Jurkat, Clone E6-1 (cell line): Measurements from ENCODE around the gene SLA2.
"Not testable (repeated sequence)": the region's sequence is repeated elsewhere in the genome, so short reads cannot be mapped to it uniquely, and the experiment has no call there.

Source experiments
- DNase-seq: peaks from one replicate; pipeline ENCODE4 v3.0.0-alpha.2; 2011; ENCODE audit warnings: low read depth, low spot score
- H3K4me3 ChIP-seq: 2 replicates; pipeline ENCODE4 v1.5.1; 2011; ENCODE audit warnings: mild to moderate bottlenecking, low read length, control low read depth, moderate library complexity

SLA2 gene

DNA sequence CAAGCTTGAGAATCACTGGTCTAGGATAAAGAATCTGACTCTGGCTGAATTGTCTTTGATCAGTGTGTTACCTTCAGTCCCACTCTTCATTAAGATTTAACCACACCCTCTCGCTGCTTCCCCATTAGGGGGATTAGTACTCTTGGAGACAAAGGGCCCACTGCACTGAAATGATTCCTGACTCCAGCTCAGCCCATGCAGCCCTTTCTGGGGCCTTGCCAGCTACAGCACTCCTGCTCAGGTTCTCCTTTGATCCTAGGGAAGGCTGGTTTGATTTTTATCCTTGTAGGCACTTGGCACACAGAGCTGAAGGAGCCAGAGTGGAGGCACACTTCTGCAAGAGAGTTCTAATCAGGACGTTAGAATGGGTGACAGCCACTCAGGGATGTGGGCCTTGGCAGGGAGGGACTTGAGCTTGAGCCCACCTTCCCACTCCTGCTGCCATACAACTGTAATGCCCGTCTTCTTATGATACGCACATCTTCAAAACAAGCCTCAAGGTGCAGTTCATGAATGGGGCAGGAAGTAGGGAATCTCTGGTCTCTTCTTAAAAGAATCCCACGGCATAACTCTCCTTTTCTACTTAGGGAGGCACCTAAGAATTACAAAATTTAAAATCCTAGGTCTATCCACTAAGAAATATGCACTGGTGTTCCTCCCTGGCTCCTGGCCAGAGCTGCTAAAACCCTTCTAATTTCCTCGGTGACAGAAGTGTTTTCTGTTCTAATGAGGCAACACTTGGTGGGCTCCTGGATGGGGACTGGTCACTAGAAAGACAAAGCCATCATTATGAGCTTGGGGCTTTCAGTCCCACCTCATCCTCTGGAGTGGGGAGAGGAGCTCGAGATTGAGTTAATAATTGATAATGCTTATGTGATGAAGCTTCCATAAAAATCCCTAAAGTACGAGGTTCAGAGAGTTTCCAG lies 1.5 kb upstream of the SLA2 start:
- no peak overlapping the region for H3K4me3 ChIP-seq
- no peak for DNase-seq

DNA sequence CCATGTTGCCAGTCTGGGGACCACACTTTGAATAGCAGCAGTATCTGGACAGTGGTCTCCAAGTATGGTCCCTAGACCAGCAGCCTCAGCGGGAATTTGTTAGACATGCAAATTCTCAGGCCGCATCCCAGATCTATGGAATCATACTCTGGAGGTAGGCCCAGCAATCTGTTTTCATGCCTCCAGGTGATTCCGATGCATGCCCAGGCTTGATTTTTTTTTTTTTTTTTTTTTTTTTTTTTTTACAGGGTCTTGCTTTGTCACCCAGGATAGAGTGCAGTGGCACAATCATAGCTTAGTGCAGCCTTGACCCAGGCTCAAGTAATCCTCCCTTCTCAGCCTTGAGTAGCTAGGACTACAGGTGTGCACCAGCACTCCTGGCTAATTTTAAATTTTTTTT lies 682 bp upstream of the SLA2 start:
- H3K4me3 ChIP-seq, result no peak overlapping the region
- DNase-seq, result no peak

DNA sequence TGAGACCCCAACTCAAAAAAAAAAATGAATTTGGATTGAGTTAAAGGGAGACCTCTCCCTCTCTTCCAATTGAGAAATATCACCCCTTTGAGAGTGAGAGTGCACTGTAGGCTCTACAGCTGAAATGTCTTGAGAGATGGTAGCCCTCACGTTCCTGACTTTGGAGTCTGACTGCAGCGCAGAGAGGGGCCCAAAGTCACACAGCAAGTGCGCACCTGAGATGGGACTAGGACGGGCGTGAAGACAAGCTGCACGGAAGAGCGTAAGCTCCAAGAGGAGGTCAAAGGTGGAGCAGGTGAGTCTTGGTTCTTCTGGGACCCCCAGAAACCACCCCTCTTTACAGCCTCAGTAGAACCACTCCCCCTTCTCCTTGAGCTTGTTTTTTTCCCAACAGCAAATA lies 643 bp downstream of the SLA2 start:
- DNase-seq, result no peak
- H3K4me3 ChIP-seq, result peak overlapping the region; percentile 78

DNA sequence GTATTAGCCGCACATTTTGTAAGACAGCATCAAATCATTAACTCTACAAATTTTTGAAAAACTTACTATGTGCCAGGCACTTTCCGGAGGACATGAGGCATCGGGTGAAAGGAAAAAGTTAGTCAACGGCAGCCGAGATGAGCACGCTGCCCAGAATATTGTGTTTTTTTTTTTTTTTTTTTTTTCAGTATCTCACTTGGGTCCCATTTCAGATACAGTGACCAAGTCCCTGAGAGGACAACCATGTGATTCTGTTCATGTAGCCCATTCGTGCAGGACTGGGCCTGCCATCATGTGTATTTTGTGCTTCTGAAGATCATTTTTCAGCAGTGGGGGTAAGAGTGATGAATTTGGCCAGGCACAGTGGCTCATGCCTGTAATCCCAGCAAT lies 1.3 kb downstream of the SLA2 start:
- no peak for DNase-seq

DNA sequence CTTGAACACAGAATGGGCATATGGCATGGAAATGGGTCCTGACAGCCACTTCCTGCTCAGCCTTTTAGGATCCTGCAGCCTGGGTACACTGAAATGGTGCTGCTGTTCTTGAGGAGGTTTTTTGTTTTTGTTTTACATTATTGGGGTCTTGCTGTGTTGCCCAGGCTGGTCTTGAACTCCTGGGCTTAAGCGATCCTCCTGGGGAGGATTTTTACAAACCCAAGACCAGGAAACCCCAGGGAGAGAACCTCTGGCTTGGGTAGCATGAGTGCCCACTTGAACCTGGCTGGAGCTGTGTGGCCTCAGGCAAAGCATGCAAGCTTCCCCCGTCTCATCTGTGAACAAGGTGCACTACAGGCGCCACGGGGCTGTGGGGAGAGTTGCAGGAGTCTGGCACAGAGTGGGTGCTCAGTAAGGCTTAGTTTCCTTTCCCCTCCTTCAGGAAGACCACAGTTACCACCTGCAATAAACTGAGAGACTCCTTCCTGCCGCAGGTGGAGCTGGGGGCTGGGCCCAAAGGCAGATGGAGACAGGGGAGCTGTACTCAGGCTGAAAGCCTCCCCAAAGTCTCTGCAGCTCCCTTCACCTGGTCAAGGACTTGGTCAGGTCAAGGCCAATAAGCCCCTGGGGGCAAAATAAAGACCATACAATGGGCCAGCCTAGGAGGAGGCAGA lies 1.8 kb downstream of the SLA2 start:
- DNase-seq, result peak; percentile 86
- H3K4me3 ChIP-seq, result peak overlapping the region; percentile 78

More for the DNA sequence above, 1.3 kb downstream of the SLA2 start:
- peak overlapping the region; percentile 78 for H3K4me3 ChIP-seq

DNA sequence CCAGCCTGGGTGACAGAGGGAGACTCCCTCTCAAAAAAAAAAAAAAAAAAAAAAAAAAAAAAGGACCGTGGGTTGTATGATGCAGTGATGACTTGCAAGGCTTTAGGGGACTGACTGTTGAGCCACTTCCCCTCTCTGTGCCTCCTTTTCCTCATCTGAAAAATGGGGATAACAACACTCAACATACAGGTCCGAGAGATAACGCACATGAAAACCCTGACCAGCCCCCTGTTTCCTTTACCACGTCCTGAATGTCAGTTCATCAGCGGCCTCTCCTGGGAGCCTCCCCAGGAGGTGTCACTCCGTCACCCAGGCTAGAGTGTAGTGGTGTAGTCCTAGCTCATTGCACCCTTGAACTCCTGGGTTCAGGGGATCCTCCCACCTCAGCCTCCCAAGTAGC lies 3.9 kb downstream of the SLA2 start:
- no peak overlapping the region for H3K4me3 ChIP-seq
- peak; percentile 34 for DNase-seq

DNA sequence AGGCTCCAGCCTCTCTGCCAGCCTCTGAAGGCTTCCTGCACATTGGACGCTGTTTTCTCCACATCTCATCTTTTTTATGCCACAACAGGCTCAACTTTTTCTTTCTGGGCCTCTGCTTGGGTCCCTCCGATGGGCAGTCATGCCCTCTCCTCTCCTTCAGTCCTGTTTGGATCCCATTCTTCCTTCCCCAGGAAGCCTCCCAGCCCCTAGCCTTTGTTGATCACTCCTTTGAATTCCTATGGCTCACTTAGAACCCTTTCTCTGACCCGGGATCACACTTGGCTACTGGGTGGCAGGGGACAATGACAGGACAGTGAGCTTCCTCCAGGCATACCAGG lies 4.5 kb downstream of the SLA2 start:
- DNase-seq, result no peak
- no peak overlapping the region for H3K4me3 ChIP-seq

DNA sequence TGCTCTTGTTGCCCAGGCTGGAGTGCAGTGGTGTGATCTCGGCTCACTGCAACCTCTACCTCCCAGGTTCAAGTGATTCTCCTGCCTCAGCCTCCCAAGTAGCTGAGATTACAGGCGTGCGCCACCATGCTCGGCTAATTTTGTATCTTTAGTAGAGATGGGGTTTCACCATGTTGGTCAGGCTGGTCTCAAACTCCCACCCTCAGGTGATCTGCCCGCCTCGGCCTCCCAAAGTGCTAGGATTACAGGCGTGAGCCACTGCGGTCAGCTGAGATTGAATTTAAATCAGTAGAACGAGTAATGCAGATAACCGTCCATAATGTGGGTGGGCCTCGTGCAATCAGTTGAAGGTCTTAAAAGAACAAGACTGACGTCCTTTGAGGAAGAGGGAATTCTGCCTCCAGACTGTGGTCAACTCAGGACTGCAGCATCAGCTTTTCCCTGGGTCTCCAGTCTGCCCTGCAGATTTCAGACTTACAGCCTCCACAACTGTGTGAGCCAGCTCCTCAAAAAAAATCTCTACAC lies 7.1 kb downstream of the SLA2 start:
- not testable (repeated sequence) for DNase-seq, H3K4me3 ChIP-seq

DNA sequence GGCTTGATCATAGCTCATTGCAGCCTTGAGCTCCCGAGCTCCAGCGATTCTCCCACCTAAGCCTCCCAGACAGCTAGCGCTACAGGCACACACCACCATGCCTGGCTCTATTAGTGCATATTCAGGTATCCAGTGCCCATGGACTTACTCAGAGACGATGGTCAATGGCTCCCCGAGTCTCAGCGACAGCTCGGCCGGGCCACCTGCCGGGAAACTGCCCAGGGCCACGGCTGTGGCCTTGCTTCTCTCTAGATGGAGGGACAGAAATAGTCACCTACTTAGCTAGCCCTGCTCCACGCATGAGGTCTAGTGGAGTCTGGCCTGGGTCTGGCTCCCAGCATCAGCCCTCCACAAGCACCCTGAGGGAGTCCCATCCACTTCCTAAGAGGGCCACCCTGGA lies 11.7 kb downstream of the SLA2 start:
- H3K4me3 ChIP-seq, result no peak overlapping the region
- DNase-seq, result no peak

DNA sequence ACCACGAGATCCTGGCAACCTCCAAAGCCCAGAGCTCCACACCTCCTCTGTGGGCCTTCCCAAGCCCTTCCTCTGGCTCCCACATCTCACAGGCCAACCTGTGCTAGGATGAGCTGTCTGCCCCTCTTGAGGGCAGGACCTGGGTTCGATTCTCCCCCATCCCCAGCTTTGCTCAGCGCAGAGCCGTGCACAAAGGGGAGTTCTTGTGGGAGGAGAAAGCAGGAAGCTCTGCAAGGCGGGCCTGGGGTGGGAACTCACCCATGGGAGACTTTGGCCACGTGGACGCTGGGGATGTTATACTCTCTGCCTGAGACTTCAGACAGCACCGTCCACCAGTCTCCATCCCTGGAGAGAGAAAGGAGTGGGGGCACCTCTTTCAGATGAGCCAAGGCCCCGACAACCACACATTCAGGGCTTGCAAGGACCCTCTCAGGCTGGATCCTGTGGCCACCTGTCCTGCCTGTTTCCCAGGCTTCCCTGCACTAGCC lies 12.7 kb downstream of the SLA2 start:
- no peak overlapping the region for H3K4me3 ChIP-seq
- DNase-seq, result no peak

DNA sequence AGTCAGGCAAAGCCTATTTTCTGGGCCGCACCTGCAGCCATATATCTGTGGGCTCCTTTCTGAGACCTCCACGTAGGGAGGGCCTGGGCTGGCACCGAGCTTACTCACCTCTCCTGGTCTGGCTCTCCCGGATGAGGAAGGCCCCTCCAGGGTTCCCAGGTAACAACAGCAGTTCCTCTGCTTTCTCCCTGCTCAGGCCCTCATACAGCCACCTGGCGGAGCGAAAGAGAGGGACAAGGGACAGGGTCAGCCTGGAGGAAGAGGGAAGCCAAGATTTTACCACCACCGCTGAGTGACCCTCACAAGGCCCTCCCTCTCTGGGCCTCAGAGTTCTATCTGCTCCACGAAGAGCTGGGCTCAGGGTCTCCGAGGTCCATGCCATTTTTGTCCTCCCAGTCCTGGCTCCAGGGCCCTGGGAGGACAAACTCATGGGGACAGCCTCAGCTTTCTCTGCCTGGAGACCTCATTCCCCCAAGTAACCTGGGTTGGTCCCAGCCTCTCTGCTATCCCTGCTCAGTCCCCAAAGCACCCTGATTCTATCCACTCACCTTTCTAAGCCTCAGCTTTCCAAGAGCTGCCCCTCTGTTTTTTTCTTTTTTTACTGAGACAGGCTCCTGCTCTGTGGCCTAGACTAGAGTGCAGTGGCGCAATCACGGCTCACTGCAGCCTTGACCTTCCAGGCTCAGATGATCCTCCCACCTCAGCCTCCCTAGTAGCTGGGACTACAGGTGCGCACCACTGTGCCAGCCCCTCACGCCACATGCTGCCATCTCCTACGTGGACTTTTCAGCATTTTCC lies 13.3 kb downstream of the SLA2 start:
- H3K4me3 ChIP-seq, result no peak overlapping the region
- DNase-seq, result no peak

DNA sequence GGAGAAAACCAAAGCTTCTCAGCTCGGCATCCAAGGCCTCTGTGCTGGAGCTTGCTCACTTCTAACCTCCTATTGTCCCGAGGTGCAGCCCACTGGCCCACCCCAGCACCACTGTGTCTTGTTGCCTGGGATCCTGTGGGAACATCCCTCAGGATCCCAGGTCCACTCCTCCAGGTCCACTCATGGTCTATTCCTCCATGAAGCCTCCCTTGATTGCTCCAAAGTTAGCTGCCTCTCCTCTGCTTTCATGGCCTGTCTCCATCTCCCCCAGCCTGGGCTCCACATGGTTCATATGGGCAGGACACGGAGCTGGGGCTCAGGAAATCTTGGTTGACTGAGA lies 13.9 kb downstream of the SLA2 start:
- DNase-seq, result no peak
- no peak overlapping the region for H3K4me3 ChIP-seq

DNA sequence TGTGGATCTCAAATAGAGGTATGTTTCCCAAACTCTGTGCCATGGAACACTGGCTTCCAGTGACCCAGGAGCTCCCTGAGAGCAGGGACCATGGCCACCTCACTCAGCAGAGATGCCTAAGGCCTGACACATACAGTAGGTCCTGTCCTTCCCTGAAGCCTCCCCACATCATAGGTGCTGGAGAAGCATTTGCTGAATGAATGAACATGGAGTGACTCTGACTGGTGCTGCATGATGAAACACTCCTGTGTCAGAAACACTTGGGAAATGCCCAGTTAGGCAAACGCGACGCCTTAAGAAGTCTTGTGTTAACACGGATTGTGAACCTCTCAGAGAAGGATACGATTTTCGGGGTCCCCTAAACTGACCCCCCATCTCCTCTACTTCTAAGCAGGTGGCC lies 14.3 kb downstream of the SLA2 start:
- no peak overlapping the region for H3K4me3 ChIP-seq
- DNase-seq, result no peak

DNA sequence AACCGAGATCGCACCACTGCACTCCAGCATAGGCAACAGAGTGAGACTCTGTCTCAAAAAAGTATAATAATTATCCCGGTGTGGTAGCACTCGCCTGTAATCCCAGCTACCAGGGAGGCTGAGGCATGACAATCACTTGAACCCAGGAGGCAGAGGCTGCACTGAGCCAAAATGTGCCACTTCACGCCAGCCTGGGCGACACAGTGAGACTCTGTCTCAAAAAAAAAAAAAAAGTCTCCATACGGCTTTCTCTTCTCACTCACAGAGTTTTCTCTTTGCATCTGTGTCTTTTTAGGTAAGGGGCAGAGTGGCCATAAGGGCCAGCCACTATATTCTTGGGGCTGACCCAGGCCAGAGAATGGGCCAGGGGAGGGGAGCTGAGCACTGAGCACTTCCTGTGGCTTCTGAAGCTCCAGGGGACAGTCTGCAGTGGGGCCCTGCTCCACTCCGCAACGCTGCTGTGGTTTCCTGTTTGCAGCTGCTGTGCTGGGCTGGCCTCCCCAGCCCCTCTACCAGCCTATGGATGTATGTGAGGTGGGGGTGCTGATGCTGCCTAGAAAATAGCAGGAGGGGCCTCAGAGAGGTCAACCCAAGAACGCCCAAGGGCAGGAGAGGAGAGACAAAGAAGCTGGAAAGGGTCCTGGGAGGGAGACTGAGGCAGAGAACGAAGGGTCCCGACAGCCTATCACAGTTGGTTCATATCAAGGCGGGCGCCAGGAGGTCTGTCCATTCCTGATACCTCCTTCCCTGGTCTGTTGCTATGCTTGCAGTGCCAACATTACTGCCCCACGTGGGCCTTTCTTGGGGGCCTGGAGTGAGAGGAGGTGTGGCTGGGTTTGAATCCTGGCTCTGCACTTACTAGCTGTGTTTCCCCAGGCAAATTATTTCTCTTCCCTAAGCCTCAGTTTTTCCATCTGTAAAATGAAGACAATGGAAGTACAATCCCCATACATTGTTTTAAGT lies 16.0 kb downstream of the SLA2 start:
- peak overlapping the region; percentile 25 for H3K4me3 ChIP-seq
- DNase-seq, result peak; percentile 62

DNA sequence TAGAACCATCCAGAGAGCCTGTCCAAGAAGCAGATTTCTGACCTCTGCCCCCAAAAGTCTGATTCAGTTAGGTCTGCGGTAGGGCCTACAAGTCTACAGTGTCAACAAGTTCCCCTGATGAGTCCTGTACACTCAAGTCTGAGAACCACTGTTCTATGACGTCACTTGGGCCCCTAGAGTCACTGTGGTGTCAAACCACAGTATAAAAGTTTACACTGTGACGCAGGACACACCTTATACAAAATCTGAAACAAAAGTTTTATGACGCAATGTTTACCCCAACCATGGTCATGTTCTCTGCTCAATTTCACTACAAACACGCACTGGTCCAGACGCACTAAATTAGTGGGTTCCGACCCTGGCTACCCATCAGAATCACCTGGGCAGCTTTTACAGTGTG lies 17.9 kb downstream of the SLA2 start:
- H3K4me3 ChIP-seq, result no peak overlapping the region
- no peak for DNase-seq

DNA sequence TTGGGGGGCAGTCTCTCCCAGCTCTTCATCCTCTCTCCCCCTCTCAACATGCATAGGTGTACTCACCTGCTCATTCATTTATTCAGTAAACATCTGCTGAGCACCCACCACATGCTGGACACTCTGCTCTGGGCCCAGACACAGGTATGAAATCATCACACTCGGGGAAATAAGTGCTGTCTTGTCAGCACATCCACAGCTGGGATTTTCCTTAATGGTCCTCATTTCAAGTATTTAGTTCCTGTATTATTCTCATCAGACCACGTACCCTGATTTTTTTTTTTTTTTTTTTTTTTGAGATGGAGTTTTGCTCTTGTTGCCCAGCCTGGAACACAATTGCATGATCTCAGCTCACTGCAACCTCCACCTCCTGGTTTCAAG lies 21.1 kb downstream of the SLA2 start:
- no peak overlapping the region for H3K4me3 ChIP-seq

DNA sequence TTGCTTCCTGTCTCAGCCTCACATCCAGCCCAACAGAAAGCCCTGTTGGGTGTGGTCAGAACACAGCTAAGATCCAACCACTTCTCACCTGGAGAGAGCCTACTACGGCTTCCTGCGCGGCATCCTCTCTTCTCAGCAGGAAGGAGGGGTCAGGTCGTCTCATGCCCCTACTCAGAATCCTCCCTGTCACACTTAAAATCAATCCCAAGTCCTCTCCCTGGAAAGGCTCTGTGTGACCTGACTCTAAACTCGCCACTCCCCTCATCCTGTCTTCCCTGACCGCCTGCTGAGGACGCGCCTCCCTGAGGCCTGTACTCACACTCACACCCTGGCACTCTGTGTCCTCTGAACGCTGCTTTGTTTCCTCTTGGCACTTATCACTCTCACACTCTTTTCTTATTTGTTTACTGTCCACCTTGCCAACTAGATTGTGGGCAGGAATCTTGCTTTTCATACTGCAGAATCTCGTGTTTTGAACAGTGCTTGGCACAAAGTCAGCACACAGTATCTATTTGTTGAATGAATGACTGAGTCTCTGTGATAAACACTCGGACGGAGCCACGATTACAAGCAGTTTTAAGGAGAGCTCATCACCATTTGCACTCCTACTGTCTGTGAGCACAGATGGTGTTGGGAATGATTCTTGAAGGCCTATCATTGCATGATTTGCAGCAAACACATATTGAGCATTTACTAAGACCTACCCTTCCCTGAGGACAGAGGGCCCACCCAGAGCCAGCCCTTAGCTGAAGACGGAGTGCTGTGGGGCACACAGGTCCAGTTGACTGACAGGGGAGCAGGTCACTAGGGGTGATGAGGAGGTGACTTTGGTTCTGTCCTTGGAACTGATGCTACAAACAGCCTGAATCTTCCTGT lies 21.7 kb downstream of the SLA2 start:
- DNase-seq, result no peak
- H3K4me3 ChIP-seq, result no peak overlapping the region

More for the DNA sequence above, 21.1 kb downstream of the SLA2 start:
- DNase-seq, result no peak

DNA sequence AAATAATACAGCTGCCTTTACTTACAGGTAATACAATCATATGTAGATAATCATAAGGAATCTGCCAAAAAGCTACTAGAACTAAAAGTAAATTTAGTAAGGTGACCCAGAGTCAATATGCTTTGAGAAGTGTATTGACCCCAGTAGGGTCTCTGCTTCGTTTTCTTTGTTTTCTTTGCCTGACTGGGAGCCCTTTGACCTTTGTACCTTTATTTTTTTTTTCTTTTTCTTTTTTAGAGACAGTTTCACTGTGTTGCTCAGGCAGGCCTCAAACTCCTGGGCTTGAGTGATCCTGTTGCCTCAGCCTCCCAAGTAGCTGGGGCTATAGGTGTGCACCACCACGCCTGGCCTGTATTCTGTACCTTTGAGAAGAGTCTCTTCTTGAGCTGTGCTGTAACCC lies 22.6 kb downstream of the SLA2 start:
- no peak for DNase-seq
- no peak overlapping the region for H3K4me3 ChIP-seq
